ENCODE results near the gene LAMA1.

DNA sequence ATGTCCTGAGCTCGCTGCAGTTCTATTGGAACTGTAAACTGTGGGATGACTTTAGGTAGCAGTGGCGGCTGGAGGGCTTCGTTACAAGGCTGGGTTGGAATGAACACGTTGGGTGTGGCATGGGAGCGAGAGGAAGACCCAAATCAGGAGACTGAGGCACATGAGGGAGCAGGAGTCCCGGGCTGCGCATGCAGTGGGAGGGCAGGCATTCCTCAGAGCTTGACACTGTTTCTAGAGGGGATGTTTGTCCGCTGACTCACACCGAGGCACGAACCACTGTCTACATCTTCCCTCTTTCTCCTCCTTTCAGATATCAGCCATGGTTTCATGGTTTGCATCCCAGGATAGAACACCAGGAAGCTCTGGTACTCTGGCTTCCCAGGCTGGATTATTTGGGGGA is 40.6 kb upstream of the LAMA1 start:
- TF ChIP-seq, protein P1, sequence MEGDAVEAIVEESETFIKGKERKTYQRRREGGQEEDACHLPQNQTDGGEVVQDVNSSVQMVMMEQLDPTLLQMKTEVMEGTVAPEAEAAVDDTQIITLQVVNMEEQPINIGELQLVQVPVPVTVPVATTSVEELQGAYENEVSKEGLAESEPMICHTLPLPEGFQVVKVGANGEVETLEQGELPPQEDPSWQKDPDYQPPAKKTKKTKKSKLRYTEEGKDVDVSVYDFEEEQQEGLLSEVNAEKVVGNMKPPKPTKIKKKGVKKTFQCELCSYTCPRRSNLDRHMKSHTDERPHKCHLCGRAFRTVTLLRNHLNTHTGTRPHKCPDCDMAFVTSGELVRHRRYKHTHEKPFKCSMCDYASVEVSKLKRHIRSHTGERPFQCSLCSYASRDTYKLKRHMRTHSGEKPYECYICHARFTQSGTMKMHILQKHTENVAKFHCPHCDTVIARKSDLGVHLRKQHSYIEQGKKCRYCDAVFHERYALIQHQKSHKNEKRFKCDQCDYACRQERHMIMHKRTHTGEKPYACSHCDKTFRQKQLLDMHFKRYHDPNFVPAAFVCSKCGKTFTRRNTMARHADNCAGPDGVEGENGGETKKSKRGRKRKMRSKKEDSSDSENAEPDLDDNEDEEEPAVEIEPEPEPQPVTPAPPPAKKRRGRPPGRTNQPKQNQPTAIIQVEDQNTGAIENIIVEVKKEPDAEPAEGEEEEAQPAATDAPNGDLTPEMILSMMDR (IDR thresholded peaks at IDR 0.05; ENCODE audit: borderline replicate concordance, extremely low read depth, low read length, poor library complexity, severe bottlenecking), result no peak
- TF ChIP-seq EZH2 (IDR thresholded peaks at IDR 0.05; ENCODE audit: borderline replicate concordance, low read depth, low read length, severe bottlenecking), result no peak
